GM18520 (cell line): ENCODE results near the gene DPP7.

ENCODE experiments used
- ATAC-seq: cut with Tn5 transposase; IDR thresholded peaks from one replicate; pipeline ENCODE4 v1.9.1; 2021; ENCODE audit not compliant: unreplicated experiment

DPP7 gene

DNA sequence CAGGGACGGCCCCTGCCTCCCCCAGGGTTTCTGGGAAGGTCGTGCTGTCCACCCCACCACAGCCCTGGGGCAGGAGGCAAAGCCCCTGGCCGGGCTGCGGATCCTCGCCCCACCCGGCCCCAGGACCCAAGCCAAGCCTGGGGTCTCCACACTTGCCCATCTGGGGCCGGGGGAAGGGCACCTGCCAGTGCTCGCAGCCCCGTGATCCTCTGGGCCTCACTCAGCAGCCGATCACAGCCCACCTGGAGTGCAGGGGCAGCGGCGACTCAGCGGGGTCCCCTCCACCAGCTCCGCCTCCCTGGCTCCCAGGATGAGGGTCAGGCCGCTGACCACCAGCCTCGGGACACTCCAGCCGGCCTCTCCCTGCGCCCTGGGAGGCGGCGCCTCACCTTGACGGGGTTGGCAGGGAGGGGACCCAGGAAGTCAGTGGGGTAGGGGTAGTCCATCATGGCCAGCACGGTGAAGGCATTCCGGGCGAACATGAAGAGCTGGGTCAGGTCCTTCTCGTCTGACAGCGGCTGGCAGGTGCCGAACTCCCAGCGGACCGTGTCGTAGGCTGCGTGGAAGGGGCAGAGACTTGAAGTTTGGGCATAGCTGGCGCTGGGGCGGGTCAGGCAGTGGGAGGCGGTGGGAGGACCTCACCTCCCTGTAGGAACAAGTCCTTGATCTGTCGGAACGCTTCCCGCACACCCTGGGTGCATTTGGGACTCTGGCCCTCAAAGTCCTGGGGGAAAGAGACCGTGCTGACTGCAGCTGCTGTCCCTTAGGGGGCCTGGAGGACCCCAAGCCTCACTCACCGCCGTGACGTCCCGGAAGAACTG is 1.8 kb downstream of the DPP7 start:
- ATAC-seq: no peak

DNA sequence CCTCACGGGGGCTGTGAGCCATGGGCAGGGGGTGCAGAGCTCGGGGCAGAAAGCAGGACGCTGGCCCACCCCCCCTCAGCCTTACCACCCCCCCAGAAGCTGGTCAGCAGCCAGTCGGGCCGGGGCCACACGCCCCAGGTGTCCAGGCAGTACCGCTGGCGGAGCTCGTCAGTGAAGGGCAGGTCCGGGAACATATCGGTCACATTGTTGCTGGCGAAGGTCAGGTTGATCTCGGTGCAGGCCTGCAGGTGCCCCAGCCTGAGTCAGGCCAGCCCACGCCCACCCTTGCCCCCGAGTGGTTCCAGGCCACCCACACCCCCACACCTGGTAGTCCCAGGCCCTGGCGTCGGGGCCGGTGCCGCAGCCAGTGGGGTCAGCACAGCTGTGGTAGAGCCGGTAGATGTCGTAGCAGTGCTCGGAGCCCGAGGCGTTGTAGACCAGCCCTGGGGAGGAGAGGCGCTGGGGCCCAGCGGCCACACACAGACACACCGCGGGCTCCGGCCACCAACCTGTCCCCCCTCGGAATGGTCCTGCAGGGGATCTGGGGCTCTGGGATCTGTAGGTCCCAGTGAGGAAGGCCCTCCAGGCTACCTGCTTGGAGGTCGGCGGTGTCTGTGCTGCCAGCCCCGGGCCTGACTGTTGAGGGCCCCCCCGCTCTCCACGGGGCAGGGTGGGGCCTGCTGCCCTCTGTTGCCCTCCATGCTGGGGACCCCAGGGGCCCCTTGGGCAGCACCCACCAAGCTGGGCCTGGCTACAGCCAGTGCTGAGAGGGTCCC is 2.6 kb downstream of the DPP7 start:
- ATAC-seq: no peak

DNA sequence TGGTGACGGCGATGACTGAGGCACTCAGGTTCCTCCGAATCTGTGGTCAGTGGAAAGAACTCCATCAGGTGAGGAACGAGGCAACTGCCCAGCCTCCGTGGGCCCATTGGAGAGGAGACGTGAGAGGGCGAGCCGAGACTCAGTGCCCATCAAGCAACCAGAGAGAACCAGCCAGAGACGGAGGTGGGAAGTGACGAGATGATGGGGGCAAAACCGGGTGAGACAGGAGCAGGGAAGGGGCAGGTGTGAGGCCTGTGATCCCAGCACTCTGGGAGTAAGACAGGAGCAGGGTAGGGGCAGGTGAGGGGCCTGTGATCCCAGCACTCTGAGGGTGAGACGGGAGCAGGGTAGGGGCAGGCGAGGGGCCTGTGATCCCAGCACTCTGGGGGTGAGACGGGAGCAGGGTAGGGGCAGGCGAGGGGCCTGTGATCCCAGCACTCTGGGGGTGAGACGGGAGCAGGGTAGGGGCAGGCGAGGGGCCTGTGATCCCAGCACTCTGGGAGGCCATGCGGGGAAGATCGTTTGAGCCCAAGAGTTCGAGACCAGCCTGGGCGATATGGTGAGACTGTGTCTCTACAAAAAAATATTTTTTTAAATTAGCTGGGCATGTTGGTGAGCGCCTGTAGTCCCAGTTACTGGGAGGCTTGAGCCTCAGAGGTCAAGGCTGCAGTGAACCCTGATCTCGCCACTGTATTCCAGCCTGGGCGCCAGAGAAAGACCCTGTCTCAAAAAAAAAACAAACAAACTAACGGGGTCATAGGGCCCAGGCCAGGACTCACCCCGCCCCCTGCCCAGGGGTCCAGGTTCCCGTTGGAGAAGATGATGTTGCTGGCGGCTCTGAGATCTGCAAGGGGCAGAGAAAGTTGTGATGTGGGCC is 3.4 kb downstream of the DPP7 start:
- no peak for ATAC-seq

DNA sequence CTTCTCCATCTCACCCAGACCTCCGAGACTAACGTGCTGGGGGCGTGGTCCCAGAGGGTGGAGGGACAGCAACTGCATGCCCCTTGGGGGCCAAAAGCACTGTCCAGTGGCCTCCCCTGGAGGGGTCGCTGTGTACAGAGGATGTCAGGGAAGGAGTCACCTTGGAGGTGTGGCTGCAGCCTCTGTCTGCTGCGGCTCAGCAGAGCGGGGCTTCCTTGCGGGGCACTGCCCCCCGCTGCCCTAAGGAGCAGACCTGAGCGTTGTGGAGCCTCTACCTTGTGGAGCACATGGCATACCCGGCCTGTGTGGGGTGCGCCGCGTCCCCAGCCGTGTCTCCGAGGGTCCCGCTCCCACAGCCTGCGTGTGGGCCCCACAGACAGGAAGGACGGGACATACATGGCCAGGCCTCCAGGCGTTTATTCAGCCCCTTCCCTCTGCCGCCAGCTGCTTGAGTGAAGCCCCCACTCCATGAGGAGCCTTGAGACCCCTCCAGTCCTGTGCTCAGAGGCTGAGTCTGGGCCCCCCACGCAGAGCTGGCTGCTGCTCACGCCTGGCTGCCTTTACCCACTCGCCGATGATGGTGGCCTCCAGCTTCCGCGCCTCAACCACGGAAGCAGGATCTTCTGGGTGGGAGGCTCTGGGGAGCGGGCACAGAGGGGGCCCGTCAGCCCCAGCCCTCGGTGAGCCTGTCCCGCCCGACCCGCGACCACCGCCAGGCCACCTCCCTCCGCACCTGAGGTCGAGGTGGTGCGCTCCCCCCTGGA is 4.2 kb downstream of the DPP7 start:
- no peak for ATAC-seq

DNA sequence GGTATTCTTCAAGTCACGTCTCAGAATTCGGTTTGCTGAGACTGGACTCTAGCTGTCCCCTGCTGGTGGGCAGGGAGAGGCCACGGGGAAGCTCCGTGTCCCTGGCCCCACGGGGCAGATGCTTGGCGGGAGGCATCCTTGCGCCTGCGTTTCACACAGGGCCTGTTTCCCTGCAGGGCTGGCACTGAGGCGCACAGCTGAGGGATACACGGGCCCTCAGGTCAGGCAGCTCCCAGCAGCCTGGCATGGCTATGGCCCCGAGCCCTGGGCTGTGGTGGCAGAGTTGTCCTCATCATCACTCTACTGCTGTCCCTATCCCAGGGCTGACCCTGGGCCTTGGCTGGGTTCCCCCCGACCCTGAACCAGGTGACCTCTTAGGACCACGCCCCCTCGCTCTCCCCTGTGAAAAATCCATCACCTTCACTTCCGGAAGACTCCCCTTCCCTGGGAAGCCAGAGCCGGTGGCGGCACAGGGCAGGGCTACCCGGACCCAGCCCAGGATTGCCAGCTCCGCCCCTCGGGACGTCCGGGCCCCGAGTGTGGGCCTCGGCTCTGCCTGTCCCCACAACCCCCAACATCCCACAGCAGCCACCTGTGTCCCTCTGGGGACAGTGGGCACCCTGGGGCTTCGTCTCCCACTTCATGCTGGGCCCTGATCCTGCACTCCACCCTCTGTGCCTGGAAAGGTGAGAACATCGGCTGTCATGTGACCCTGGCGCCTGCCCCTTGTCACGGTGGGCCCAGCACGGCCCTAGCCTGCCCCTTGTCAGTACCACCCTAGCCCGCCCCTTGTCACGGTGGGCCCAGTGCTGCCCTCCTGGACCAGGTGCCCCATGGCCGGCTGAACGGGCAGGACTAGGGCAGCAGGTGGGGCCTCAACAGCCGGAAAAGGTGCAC is 5.0 kb downstream of the DPP7 start:
- ATAC-seq: no peak

DNA sequence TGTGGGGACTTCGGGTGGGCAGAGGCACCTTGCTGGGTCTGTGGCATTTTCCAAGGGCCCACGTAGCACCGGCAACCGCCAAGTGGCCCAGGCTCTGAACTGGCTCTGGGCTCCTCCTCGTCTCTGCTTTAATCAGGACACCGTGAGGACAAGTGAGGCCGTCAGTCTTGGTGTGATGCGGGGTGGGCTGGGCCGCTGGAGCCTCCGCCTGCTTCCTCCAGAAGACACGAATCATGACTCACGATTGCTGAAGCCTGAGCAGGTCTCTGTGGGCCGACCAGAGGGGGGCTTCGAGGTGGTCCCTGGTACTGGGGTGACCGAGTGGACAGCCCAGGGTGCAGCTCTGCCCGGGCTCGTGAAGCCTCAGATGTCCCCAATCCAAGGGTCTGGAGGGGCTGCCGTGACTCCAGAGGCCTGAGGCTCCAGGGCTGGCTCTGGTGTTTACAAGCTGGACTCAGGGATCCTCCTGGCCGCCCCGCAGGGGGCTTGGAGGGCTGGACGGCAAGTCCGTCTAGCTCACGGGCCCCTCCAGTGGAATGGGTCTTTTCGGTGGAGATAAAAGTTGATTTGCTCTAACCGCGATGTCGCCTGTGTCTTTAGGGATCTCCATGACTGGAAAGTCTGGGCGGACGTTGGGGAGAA is 5.8 kb downstream of the DPP7 start:
- ATAC-seq: no peak

DNA sequence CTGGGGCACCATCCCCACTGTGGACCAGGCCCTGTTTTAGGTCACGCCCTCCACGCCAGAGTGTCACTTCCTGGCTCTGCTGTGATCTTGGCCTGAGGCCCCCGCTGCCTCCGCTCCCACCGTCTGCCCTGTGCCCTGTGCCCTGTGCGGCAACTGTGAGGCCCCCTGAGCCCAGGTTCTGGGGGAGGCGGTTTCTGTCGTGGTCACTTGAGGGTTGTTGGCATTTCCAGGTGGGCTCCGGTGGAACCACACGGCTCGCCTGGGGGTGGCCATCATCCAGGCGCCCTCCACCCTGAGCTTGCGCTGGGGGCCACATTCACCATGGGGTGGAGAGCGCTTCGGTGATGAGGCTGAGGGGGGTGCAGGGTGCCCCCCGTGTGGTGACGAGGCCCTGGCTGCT is 6.6 kb downstream of the DPP7 start:
- no peak for ATAC-seq

DNA sequence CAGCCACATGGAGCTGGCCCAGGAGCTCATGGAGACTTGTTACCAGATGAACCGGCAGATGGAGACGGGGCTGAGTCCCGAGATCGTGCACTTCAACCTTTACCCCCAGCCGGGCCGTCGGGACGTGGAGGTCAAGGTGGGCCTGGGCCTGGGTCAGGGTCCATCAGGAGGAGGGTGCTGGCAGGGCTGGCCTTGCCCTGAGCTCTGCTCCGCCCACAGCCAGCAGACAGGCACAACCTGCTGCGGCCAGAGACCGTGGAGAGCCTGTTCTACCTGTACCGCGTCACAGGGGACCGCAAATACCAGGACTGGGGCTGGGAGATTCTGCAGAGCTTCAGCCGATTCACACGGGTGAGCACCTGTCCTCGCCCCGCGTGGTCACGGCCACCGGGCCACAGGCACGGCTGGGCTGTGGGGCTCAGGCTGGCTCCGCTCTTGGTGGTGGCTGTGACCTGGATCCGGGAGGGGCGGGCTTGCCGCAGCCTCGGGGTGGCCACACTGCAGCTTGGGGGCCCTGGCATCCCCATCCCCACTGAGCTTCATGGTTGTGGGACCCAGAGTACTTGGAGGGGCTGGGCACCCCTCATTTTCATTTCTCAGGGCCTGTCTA is 7.1 kb downstream of the DPP7 start:
- ATAC-seq: no peak

DNA sequence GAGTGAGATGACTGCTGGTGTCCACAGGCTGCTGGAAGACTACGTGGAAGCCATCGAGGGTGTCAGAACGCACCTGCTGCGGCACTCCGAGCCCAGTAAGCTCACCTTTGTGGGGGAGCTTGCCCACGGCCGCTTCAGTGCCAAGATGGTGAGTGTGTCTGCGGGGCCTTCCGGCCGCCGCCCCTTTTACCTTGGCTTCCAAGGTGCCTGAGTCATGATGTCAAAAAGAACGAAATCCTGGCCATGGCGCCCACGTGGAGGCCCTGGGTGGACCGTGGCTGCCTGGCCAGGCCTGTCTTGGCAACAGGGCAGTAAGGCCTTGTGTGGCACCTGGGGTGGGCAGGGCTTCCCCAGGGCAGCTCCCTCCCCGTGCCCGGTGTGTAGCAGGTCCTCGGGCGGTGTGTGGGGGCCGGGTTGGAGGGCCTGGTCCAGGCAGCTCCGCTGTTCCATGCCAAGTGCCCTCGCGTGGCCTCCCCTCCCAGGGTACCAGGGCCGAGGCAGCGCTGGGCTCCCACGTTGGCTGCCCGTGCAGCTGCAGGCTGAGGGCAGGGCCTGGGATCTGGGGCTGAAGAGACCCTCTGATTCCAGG is 7.8 kb downstream of the DPP7 start:
- no peak for ATAC-seq

DNA sequence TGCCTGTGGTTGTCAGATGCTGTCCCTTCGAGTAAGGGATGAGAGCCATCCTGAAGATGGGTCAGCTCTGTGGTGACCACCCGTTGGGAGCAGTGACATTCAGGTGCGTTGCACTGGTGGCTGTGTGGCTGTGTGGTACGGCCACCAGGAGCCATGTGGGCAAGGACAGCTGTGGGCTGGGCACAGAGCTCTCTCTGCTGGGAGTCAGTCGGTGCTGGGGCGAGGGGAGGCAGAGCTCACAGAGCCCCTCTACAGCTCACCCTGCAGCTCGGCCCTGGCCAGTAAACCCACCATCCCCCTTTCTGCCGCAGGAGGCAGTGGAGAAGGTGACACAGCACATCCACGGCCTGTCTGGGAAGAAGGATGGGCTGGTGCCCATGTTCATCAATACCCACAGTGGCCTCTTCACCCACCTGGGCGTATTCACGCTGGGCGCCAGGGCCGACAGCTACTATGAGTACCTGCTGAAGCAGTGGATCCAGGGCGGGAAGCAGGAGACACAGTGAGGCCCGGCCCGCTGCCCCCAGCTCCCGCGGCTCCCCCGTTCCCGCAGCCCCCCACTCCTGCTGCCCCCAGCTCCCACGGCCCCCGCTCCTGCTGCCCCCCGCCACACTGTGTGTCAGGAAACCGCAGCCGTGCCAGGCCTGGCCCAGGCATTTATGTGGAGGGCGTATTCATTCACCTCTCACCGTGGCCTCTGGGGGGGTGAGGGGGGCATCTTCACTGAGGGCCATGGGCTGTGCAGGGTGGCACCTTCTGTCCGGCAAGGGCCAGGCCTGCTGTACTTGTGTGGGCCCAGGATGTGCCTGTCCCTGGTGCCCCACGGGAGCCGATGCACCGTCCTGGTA is 8.5 kb downstream of the DPP7 start:
- ATAC-seq: no peak

DNA sequence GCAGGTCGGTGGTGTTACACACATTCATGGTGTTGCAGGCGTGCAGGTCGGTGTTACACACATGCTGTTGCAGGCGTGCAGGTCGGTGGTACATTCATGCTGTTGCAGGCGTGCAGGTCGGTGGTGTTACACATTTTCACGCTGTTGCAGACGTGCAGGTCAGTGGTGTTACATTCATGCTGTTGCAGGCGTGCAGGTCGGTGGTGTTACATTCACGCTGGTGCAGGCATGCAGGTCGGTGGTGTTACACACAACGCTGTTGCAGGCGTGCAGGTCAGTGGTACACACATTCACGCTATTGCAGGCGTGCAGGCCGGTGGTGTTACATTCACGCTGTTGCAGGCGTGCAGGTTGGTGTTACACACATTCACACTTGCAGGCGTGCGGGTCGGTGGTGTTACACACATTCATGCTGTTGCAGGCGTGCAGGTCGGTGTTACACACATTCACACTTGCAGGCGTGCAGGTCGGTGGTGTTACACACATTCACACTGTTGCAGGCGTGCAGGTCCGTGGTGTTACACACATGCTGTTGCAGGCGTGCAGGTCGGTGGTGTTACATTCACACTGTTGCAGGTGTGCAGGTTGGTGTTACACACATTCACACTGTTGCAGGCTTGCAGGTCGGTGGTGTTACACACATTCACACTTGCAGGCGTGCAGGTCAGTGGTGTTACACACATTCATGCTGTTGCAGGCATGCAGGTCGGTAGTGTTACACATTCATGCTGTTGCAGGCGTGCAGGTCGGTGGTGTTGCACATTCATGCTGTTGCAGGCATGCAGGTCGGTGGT is 11.1 kb downstream of the DPP7 start:
- ATAC-seq: no peak

DNA sequence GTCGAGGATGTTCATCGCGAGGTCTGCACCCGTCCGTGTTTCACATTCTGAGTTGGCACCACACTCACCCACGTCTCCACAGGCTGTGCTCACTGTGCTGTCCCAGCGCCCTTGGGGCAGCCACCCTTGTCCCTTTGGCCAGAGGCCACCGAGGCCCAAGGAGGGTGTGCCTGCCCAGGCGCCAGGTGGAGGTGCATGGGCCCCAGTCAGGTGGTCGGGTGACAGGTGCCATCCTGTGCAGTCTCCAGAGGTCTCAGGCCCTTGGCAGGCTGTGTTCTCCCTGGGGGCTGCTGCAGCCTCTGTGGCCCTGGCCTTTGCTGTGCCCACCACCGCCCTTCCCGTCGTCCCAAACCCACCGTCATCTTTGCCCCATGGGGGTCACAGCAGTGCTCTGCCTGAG is 15.3 kb downstream of the DPP7 start:
- no peak for ATAC-seq

DNA sequence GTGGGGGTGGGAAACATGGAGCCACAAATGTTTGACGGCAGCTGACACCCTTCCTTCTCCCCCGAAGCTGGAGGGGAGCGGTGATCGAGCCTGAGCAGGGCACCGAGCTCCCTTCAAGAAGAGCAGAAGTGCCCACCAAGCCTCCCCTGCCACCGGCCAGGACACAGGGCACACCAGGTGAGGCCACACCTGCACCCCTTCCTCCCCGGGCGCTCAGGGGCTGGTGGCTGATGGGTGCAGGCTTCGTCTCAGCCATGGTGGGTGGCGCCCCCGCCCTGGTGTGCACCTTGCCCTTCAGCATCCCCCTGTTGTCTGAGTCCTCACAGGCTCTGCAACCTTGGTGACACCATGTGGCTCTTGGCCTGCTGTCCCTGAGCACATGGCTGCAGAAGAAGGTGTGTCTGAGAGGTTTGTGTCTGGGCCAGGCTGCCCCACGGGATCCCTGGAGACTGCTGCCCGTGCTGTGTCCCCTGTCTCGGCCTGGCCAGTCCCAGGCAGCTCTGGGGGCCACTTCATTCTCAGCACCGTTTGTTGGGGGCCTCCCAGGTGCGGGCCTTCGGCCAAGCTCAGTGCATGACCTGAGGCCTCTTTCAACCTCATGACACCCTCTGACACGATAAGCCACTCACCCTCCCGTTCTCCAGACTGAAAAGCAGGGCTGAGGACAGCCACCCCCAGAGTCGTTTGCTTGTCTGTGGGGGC is 16.6 kb downstream of the DPP7 start:
- no peak for ATAC-seq

DNA sequence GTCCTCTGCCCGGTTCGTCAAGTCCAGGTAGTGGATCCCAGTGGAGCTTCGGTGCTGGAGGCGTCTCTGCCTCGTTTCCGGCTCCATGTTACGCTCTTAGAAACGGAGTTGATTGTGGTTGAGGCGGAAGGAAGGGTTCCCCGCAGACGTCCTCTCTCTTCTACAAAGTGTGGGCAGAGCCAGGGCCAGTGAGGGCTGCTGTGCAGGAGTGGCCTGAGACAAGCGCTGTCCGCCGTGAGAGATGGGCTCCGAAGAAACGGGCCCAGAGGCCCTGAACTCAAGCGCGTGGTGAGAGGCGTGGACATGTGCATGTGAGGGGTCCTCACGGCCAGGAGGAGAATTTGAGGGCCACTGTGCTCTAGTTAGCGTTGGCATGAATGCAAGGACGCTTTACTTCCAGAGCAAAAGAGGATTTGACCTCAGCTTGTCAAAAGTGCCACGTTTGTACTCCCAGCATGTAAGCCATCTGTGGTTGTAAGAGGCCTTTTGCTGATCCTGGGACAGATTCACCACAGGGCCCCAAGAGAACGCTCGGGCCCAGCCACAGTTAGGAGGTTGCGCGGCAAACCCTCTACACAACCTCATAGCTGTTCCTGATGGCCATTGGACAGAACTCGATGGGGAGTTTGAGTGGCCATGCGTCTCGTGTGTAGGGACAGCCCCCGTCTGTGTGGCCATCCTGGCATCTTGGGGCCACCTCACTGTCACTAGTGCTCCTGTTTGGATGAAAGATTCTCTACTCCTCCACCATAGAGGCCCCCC is 17.6 kb downstream of the DPP7 start:
- ATAC-seq: no peak
